Astrocyte (in vitro differentiated cells and primary cell): ENCODE results near the gene CRNKL1.

Experiments used
- EZH2 ChIP-seq: IDR thresholded peaks from 2 replicates; pipeline ENCODE4 v1.6.1; 2012; ENCODE audit warnings: mild to moderate bottlenecking, low read length, inconsistent platforms; ENCODE audit not compliant: insufficient read depth
- TF ChIP-seq, protein P1 (sequence below): IDR thresholded peaks from 2 replicates; pipeline ENCODE4 v1.5.1; 2011; ENCODE audit warnings: low read depth, mild to moderate bottlenecking, inconsistent platforms, low read length, moderate library complexity; ENCODE audit not compliant: insufficient read depth

DNA sequence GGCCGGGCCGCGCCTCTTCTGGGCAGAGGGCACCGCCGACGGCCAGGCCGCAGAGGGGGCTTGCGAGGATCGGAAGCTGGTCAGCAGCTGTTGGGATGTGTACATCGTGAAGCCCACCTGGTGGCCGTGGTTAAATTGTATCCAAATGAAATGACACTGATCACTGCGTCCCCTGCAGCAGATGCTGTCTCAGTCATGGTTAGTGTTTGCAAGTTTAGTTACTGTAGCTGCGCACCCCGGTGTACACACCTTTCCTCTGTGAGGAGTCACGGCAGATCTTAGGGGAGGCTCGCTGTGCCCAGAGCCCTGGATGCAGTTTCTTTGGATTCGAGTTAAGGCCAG lies 34.5 kb downstream of the CRNKL1 start:
- TF ChIP-seq, protein P1, sequence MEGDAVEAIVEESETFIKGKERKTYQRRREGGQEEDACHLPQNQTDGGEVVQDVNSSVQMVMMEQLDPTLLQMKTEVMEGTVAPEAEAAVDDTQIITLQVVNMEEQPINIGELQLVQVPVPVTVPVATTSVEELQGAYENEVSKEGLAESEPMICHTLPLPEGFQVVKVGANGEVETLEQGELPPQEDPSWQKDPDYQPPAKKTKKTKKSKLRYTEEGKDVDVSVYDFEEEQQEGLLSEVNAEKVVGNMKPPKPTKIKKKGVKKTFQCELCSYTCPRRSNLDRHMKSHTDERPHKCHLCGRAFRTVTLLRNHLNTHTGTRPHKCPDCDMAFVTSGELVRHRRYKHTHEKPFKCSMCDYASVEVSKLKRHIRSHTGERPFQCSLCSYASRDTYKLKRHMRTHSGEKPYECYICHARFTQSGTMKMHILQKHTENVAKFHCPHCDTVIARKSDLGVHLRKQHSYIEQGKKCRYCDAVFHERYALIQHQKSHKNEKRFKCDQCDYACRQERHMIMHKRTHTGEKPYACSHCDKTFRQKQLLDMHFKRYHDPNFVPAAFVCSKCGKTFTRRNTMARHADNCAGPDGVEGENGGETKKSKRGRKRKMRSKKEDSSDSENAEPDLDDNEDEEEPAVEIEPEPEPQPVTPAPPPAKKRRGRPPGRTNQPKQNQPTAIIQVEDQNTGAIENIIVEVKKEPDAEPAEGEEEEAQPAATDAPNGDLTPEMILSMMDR: no peak
- TF ChIP-seq EZH2: no peak
